Measurements from ENCODE around the gene UBE3C.
A peak's percentile ranks its signal among the peaks of the same experiment; 100 is the strongest.

The UBE3C gene

GRCh38 chr7:157278791-157279724 lies 140.3 kb downstream of the UBE3C start:
- H3K4me1 ChIP-seq (ENCODE audit: control insufficient read depth, insufficient read depth, low read length), result peaks cover 12% of the 10 kb centered on the region
- no peak overlapping the region for H3K27ac ChIP-seq (ENCODE audit: low read length)
- H3K9ac ChIP-seq (ENCODE audit: low read length in 2 of 2), result peak overlapping the region in 1 of 2 donors; percentile 55

GRCh38 chr7:157279741-157280215 lies 141.1 kb downstream of the UBE3C start:
- peak overlapping the region in 1 of 2 donors; percentile 67 for H3K4me3 ChIP-seq (ENCODE audit: low read length in 2 of 2)
- peaks cover 0 to 4% of the 10 kb centered on the region in 2 donors for H3K9me3 ChIP-seq (ENCODE audit: control insufficient read depth in 2 of 2, low read length in 2 of 2)
- no peaks in the 10 kb centered on the region for H3K36me3 ChIP-seq (ENCODE audit: control insufficient read depth in 2 of 2, insufficient read depth in 2 of 2, low read length in 2 of 2)
- H3K27ac ChIP-seq (ENCODE audit: low read length), result no peak overlapping the region
- H3K4me1 ChIP-seq (ENCODE audit: control insufficient read depth, insufficient read depth, low read length), result peaks cover 12% of the 10 kb centered on the region
- H3K27me3 ChIP-seq (ENCODE audit: control insufficient read depth in 1 of 2, insufficient read depth in 2 of 2, low read length in 2 of 2), result peaks cover 18 to 34% of the 10 kb centered on the region in 2 donors
- H3K9ac ChIP-seq (ENCODE audit: low read length in 2 of 2), result no peak overlapping the region

More at GRCh38 chr7:157278791-157279724, 140.3 kb downstream of the UBE3C start:
- no peaks in the 10 kb centered on the region for H3K9me3 ChIP-seq (ENCODE audit: control insufficient read depth in 2 of 2, low read length in 2 of 2)
- peak overlapping the region; percentile 11 to 67 for H3K4me3 ChIP-seq (ENCODE audit: low read length in 2 of 2)
- no peaks in the 10 kb centered on the region for H3K36me3 ChIP-seq (ENCODE audit: control insufficient read depth in 2 of 2, insufficient read depth in 2 of 2, low read length in 2 of 2)
- peaks cover 18 to 34% of the 10 kb centered on the region in 2 donors for H3K27me3 ChIP-seq (ENCODE audit: control insufficient read depth in 1 of 2, insufficient read depth in 2 of 2, low read length in 2 of 2)

GRCh38 chr7:157280216-157280841 lies 141.6 kb downstream of the UBE3C start:
- H3K36me3 ChIP-seq (ENCODE audit: control insufficient read depth in 2 of 2, insufficient read depth in 2 of 2, low read length in 2 of 2), result no peaks in the 10 kb centered on the region
- peaks cover 18 to 34% of the 10 kb centered on the region in 2 donors for H3K27me3 ChIP-seq (ENCODE audit: control insufficient read depth in 1 of 2, insufficient read depth in 2 of 2, low read length in 2 of 2)
- H3K9ac ChIP-seq (ENCODE audit: low read length in 2 of 2), result no peak overlapping the region
- no peak overlapping the region for H3K27ac ChIP-seq (ENCODE audit: low read length)
- peak overlapping the region in 1 of 2 donors; percentile 67 for H3K4me3 ChIP-seq (ENCODE audit: low read length in 2 of 2)
- peaks cover 12% of the 10 kb centered on the region for H3K4me1 ChIP-seq (ENCODE audit: control insufficient read depth, insufficient read depth, low read length)
- H3K9me3 ChIP-seq (ENCODE audit: control insufficient read depth in 2 of 2, low read length in 2 of 2), result peaks cover 0 to 4% of the 10 kb centered on the region in 2 donors

- no peaks in the 10 kb centered on the region for H3K36me3 ChIP-seq (ENCODE audit: control insufficient read depth in 2 of 2, insufficient read depth in 2 of 2, low read length in 2 of 2)
- H3K27ac ChIP-seq (ENCODE audit: low read length), result no peak overlapping the region
- no peak overlapping the region for H3K4me3 ChIP-seq (ENCODE audit: low read length in 2 of 2)
- no peak overlapping the region for H3K9ac ChIP-seq (ENCODE audit: low read length in 2 of 2)
- H3K4me1 ChIP-seq (ENCODE audit: control insufficient read depth, insufficient read depth, low read length), result peaks cover 12% of the 10 kb centered on the region
- H3K9me3 ChIP-seq (ENCODE audit: control insufficient read depth in 2 of 2, low read length in 2 of 2), result peaks cover 0 to 4% of the 10 kb centered on the region in 2 donors
- H3K27me3 ChIP-seq (ENCODE audit: control insufficient read depth in 1 of 2, insufficient read depth in 2 of 2, low read length in 2 of 2), result peaks cover 16 to 34% of the 10 kb centered on the region in 2 donors
These were observed 142.7 kb downstream of the UBE3C start for GRCh38 chr7:157281221-157281998.

- Histone ChIP-seq H3K9me3 (ENCODE audit: control insufficient read depth in 2 of 2, low read length in 2 of 2) (peaks cover 0 to 4% of the 10 kb centered on the region in 2 donors), H3K9ac (ENCODE audit: low read length in 2 of 2) (no peak overlapping the region), H3K36me3 (ENCODE audit: control insufficient read depth in 2 of 2, insufficient read depth in 2 of 2, low read length in 2 of 2) (no peaks in the 10 kb centered on the region), H3K4me3 (ENCODE audit: low read length in 2 of 2) (no peak overlapping the region), H3K27ac (ENCODE audit: low read length) (no peak overlapping the region), H3K27me3 (ENCODE audit: control insufficient read depth in 1 of 2, insufficient read depth in 2 of 2, low read length in 2 of 2) (peaks cover 15 to 30% of the 10 kb centered on the region in 2 donors), H3K4me1 (ENCODE audit: control insufficient read depth, insufficient read depth, low read length) (peaks cover 12% of the 10 kb centered on the region)
These were observed 143.5 kb downstream of the UBE3C start for GRCh38 chr7:157282141-157282801.

GRCh38 chr7:157284229-157285014 lies 145.7 kb downstream of the UBE3C start:
- Histone ChIP-seq H3K36me3 (ENCODE audit: control insufficient read depth in 2 of 2, insufficient read depth in 2 of 2, low read length in 2 of 2) (no peaks in the 10 kb centered on the region), H3K27ac (ENCODE audit: low read length) (no peak overlapping the region), H3K9ac (ENCODE audit: low read length in 2 of 2) (no peak overlapping the region), H3K4me1 (ENCODE audit: control insufficient read depth, insufficient read depth, low read length) (peaks cover 8% of the 10 kb centered on the region), H3K4me3 (ENCODE audit: low read length in 2 of 2) (no peak overlapping the region), H3K27me3 (ENCODE audit: control insufficient read depth in 1 of 2, insufficient read depth in 2 of 2, low read length in 2 of 2) (peaks cover 8 to 14% of the 10 kb centered on the region in 2 donors), H3K9me3 (ENCODE audit: control insufficient read depth in 2 of 2, low read length in 2 of 2) (peaks cover 0 to 4% of the 10 kb centered on the region in 2 donors)

GRCh38 chr7:157291404-157292080 lies 152.8 kb downstream of the UBE3C start:
- Histone ChIP-seq H3K4me1 (ENCODE audit: control insufficient read depth, insufficient read depth, low read length) (no peaks in the 10 kb centered on the region), H3K9me3 (ENCODE audit: control insufficient read depth in 2 of 2, low read length in 2 of 2) (no peaks in the 10 kb centered on the region), H3K27ac (ENCODE audit: low read length) (no peak overlapping the region), H3K27me3 (ENCODE audit: control insufficient read depth in 1 of 2, insufficient read depth in 2 of 2, low read length in 2 of 2) (peaks cover 0 to 3% of the 10 kb centered on the region in 2 donors), H3K4me3 (ENCODE audit: low read length in 2 of 2) (no peak overlapping the region), H3K36me3 (ENCODE audit: control insufficient read depth in 2 of 2, insufficient read depth in 2 of 2, low read length in 2 of 2) (no peaks in the 10 kb centered on the region), H3K9ac (ENCODE audit: low read length in 2 of 2) (no peak overlapping the region)

GRCh38 chr7:157292258-157292657 lies 153.5 kb downstream of the UBE3C start:
- H3K4me3 ChIP-seq (ENCODE audit: low read length in 2 of 2), result no peak overlapping the region
- H3K27ac ChIP-seq (ENCODE audit: low read length), result no peak overlapping the region
- no peaks in the 10 kb centered on the region for H3K9me3 ChIP-seq (ENCODE audit: control insufficient read depth in 2 of 2, low read length in 2 of 2)
- no peaks in the 10 kb centered on the region for H3K4me1 ChIP-seq (ENCODE audit: control insufficient read depth, insufficient read depth, low read length)
- H3K36me3 ChIP-seq (ENCODE audit: control insufficient read depth in 2 of 2, insufficient read depth in 2 of 2, low read length in 2 of 2), result no peaks in the 10 kb centered on the region
- H3K27me3 ChIP-seq (ENCODE audit: control insufficient read depth in 1 of 2, insufficient read depth in 2 of 2, low read length in 2 of 2), result peaks cover 0 to 3% of the 10 kb centered on the region in 2 donors
- H3K9ac ChIP-seq (ENCODE audit: low read length in 2 of 2), result no peak overlapping the region

- Histone ChIP-seq H3K27me3 (ENCODE audit: control insufficient read depth in 1 of 2, insufficient read depth in 2 of 2, low read length in 2 of 2) (peaks cover 0 to 3% of the 10 kb centered on the region in 2 donors), H3K9me3 (ENCODE audit: control insufficient read depth in 2 of 2, low read length in 2 of 2) (no peaks in the 10 kb centered on the region), H3K27ac (ENCODE audit: low read length) (no peak overlapping the region), H3K4me3 (ENCODE audit: low read length in 2 of 2) (no peak overlapping the region), H3K9ac (ENCODE audit: low read length in 2 of 2) (no peak overlapping the region), H3K36me3 (ENCODE audit: control insufficient read depth in 2 of 2, insufficient read depth in 2 of 2, low read length in 2 of 2) (no peaks in the 10 kb centered on the region), H3K4me1 (ENCODE audit: control insufficient read depth, insufficient read depth, low read length) (no peaks in the 10 kb centered on the region)
These were observed 154.2 kb downstream of the UBE3C start for GRCh38 chr7:157292770-157293412.
